NB4 (cell line): Measurements from ENCODE around the gene DPYSL4.

Experiments
- DNase-seq: peaks from one replicate; pipeline ENCODE4 v3.0.0; 2010; ENCODE audit warnings: low read depth
- H3K4me3 ChIP-seq: one replicate; pipeline ENCODE4 v1.5.1; 2011; ENCODE audit warnings: mild to moderate bottlenecking, low read depth, low read length, moderate library complexity
- CTCF ChIP-seq: IDR thresholded peaks from one replicate; pipeline ENCODE4 v1.5.1; 2012; ENCODE audit warnings: low read depth, low read length
- MAX ChIP-seq: IDR thresholded peaks from 2 replicates; pipeline ENCODE4 v1.6.1; 2011; ENCODE audit warnings: low read depth, low read length
- MYC ChIP-seq: IDR thresholded peaks from 2 replicates; pipeline ENCODE4 v1.6.1; 2011; ENCODE audit warnings: low read depth, low read length
- POLR2A ChIP-seq: IDR thresholded peaks from 2 replicates; pipeline ENCODE4 v1.6.1; 2011; ENCODE audit warnings: mild to moderate bottlenecking; ENCODE audit not compliant: insufficient read length; ENCODE audit errors: extremely low read depth

Gene DPYSL4

GRCh38 chr10:132178672-132179545, 7.8 kb upstream of the DPYSL4 start:
- H3K4me3 ChIP-seq = no peak overlapping the region
- DNase-seq = no peak
- no peak for TF ChIP-seq CTCF
- TF ChIP-seq POLR2A = no peak
- TF ChIP-seq MYC = no peak
- no peak for TF ChIP-seq MAX

GRCh38 chr10:132179551-132180392, 7.0 kb upstream of the DPYSL4 start:
- no peak for DNase-seq
- H3K4me3 ChIP-seq = no peak overlapping the region
- no peak for TF ChIP-seq CTCF
- no peak for TF ChIP-seq MAX
- no peak for TF ChIP-seq POLR2A
- no peak for TF ChIP-seq MYC

- no peak for DNase-seq
- H3K4me3 ChIP-seq = no peak overlapping the region
- TF ChIP-seq POLR2A (no peak), MYC (no peak), CTCF (no peak), MAX (no peak)
These were observed 6.0 kb upstream of the DPYSL4 start for GRCh38 chr10:132180736-132181135.

GRCh38 chr10:132181691-132182425, 4.9 kb upstream of the DPYSL4 start:
- TF ChIP-seq CTCF = no peak
- no peak for TF ChIP-seq MAX
- no peak for TF ChIP-seq MYC
- H3K4me3 ChIP-seq = no peak overlapping the region
- DNase-seq = no peak

GRCh38 chr10:132182591-132182990, 4.2 kb upstream of the DPYSL4 start:
- TF ChIP-seq POLR2A (no peak), MYC (no peak), CTCF (no peak), MAX (no peak)
- DNase-seq = no peak

More at GRCh38 chr10:132182591-132182990, 4.2 kb upstream of the DPYSL4 start:
- no peak overlapping the region for H3K4me3 ChIP-seq
